ENCODE results near the gene SH3BP5. TPM values are rescaled to one million over a fixed set of nuclear protein-coding genes. Genes with fewer than 3 reads are reported as not detected.

Gene SH3BP5
- polyA plus RNA-seq, 1 of the 3 experiments (the other 2 are of a cell fraction): 29.5 TPM

GRCh38 chr3:15375461-15376000 lies 43.1 kb upstream of the SH3BP5 start:
- DNase-seq: no peak
- H3K27me3 ChIP-seq (ENCODE audit: insufficient read depth): no peaks in the 10 kb centered on the region
- H4K20me1 ChIP-seq (ENCODE audit: insufficient read depth): no peaks in the 10 kb centered on the region
- peaks cover 0 to 2% of the 10 kb centered on the region in 2 experiments; a peak in 1 of 4 replicates for H3K4me1 ChIP-seq (ENCODE audit: control insufficient read depth in 1 of 2, insufficient read depth in 2 of 2, low read depth in 1 of 2, low read length in 1 of 2)
- H2AFZ ChIP-seq (ENCODE audit: low read depth): no peak overlapping the region
- 96% methylated on average over 22 of the region's 22 CpGs for WGBS (ENCODE audit: low lambda C conversion rate)
- H3K9me2 ChIP-seq: no peaks in the 10 kb centered on the region
- H3K9me3 ChIP-seq: no peaks in the 10 kb centered on the region
- no peak overlapping the region for H3K4me2 ChIP-seq
- H3K36me3 ChIP-seq (replicated peaks in 1 of 2; ENCODE audit: control insufficient read depth in 1 of 2, insufficient read depth in 2 of 2, low read length in 1 of 2): no peaks in the 10 kb centered on the region
- H3K9ac ChIP-seq: no peak overlapping the region
- TF ChIP-seq SIN3A (IDR thresholded peaks at IDR 0.05; ENCODE audit: borderline replicate concordance, low read depth, low read length) (no peak), YY1 (IDR thresholded peaks at IDR 0.05; ENCODE audit: low read depth) (no peak), EZH2phosphoT487 (IDR thresholded peaks at IDR 0.05; ENCODE audit: borderline replicate concordance, low read depth) (no peak), CHD2 (IDR thresholded peaks at IDR 0.05; ENCODE audit: low read length, partially characterized antibody) (no peak), NRF1 (IDR thresholded peaks at IDR 0.05; ENCODE audit: low read depth, low read length) (no peak), SMC3 (IDR thresholded peaks at IDR 0.05; ENCODE audit: low read depth, low read length) (no peak), IRF3 (IDR thresholded peaks at IDR 0.05; ENCODE audit: low read depth, low read length) (no peak), REST (IDR thresholded peaks at IDR 0.05; ENCODE audit: low read depth, low read length) (no peak), FOXJ3 (CRISPR knock-in tag; IDR thresholded peaks at IDR 0.05) (no peak), RFX5 (IDR thresholded peaks at IDR 0.05; ENCODE audit: low read length) (no peak), TCF12 (IDR thresholded peaks at IDR 0.05) (no peak)
- no peaks in the 10 kb centered on the region for H3K79me2 ChIP-seq (ENCODE audit: insufficient read depth)
- CTCF ChIA-PET: interaction anchor here (0.6 to 1.4 kb wide), 3 partner anchors 8 to 172 kb away, joined by 3 read pairs; no protein-coding TSS in a partner anchor
- POLR2A ChIA-PET: no interaction called here
- H3K27ac ChIP-seq (ENCODE audit: low read depth in 2 of 2, low read length in 1 of 2): no peak overlapping the region
- no peaks in the 10 kb centered on the region for H3F3A ChIP-seq (replicated peaks; ENCODE audit: insufficient read depth)
- no peak overlapping the region for H3K4me3 ChIP-seq (ENCODE audit: low read depth in 2 of 2, low read length in 1 of 2)

DNA sequence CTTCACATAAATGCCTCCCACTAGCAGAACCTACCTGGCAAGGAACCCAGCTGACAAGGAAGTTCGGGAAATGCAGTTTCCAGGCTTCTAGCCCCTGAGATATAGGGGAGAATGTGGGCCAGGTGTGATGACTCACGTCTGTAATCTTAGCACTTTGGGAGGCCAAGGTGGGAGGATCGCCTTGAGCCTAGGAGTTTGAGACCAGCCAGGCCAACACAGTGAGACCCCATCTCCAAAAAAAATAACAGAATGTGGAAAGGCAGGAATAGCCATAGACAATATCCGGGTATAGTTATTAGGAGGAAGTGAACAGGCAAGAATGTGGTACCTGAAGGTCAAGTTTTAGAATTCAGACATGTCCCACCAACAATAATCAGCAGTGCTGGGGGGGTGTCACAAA lies 40.5 kb upstream of the SH3BP5 start:
- ChIA-PET POLR2A (no interaction called here), CTCF (interaction anchor here (2.0 kb wide), 1 partner anchor 106 kb away, joined by 9 read pairs; no protein-coding TSS in a partner anchor)
- H3K9ac ChIP-seq: no peak overlapping the region
- no peaks in the 10 kb centered on the region for H3K9me2 ChIP-seq
- H3K4me3 ChIP-seq (ENCODE audit: low read depth in 2 of 2, low read length in 1 of 2): no peak overlapping the region
- H3F3A ChIP-seq (replicated peaks; ENCODE audit: insufficient read depth): no peaks in the 10 kb centered on the region
- H3K36me3 ChIP-seq (replicated peaks in 1 of 2; ENCODE audit: control insufficient read depth in 1 of 2, insufficient read depth in 2 of 2, low read length in 1 of 2): no peaks in the 10 kb centered on the region
- H4K20me1 ChIP-seq (ENCODE audit: insufficient read depth): no peaks in the 10 kb centered on the region
- DNase-seq: no peak
- no peak overlapping the region for H3K4me2 ChIP-seq
- H2AFZ ChIP-seq (ENCODE audit: low read depth): no peak overlapping the region
- no peaks in the 10 kb centered on the region for H3K79me2 ChIP-seq (ENCODE audit: insufficient read depth)
- H3K27ac ChIP-seq (ENCODE audit: low read depth in 2 of 2, low read length in 1 of 2): no peak overlapping the region
- H3K4me1 ChIP-seq (ENCODE audit: control insufficient read depth in 1 of 2, insufficient read depth in 2 of 2, low read depth in 1 of 2, low read length in 1 of 2): peaks cover 0 to 1% of the 10 kb centered on the region in 2 experiments; a peak in 1 of 4 replicates
- no peaks in the 10 kb centered on the region for H3K9me3 ChIP-seq
- no peaks in the 10 kb centered on the region for H3K27me3 ChIP-seq (ENCODE audit: insufficient read depth)
- 88% methylated on average over 4 of the region's 4 CpGs for WGBS (ENCODE audit: low lambda C conversion rate)
- TF ChIP-seq NRF1 (IDR thresholded peaks at IDR 0.05; ENCODE audit: low read depth, low read length) (no peak), PBX3 (IDR thresholded peaks at IDR 0.05) (no peak), RCOR1 (IDR thresholded peaks at IDR 0.05; ENCODE audit: low read length) (no peak), FOSL2 (IDR thresholded peaks at IDR 0.05; ENCODE audit: borderline replicate concordance, low read depth) (no peak), CTCF (IDR thresholded peaks at IDR 0.05) (no peak), EP300 (IDR thresholded peaks at IDR 0.05; ENCODE audit: borderline replicate concordance in 1 of 2, low read depth in 1 of 2, low read length in 1 of 2) (no peak), POLR2AphosphoS5 (IDR thresholded peaks at IDR 0.05; ENCODE audit: low read depth, low read length) (no peak), GATA2 (CRISPR knock-in tag; IDR thresholded peaks at IDR 0.05) (no peak), FOXM1 (IDR thresholded peaks at IDR 0.05; ENCODE audit: low read depth) (no peak), USF1 (IDR thresholded peaks at IDR 0.05; ENCODE audit: borderline replicate concordance, low read depth) (no peak), RFX5 (IDR thresholded peaks at IDR 0.05; ENCODE audit: low read length) (no peak)
